ENCODE data around the gene SLC29A3. TPM values are rescaled to one million over a fixed set of nuclear protein-coding genes. Genes with fewer than 3 reads are reported as not detected.
A peak's percentile ranks its signal among the peaks of the same experiment; 100 is the strongest.

The SLC29A3 gene
- polyA plus RNA-seq, 1 of the 3 experiments (the other 2 are of a cell fraction): 3.8 TPM

DNA sequence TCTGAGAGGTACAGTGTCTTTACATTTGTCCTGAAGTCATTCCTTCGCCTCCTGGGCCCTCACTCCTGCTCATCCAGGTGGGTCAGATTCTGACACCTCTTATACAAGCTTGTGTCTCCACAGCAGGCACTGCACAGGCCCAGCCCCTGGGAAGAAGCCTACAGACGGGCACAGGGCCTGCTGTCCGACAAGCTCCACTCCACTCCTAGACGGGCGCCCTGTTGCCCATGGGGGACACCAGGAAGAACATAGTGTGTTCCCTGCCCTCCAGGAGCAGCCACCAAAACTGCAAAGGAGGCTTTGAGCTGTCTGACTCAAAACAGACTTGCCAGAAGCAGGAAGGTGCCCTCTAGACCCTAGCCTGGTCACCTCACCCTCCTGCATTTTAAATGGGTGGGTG is 45.6 kb upstream of the SLC29A3 start:
- H4K20me1 ChIP-seq (ENCODE audit: insufficient read depth): peaks cover 67% of the 10 kb centered on the region; the same call in 1 of the 2 replicates
- peaks cover 34 to 90% of the 10 kb centered on the region in 2 experiments for H3K4me1 ChIP-seq (ENCODE audit: control insufficient read depth in 1 of 2, insufficient read depth in 2 of 2, low read depth in 1 of 2, low read length in 1 of 2)
- WGBS (ENCODE audit: low lambda C conversion rate): 82% methylated on average over 3 of the region's 5 CpGs
- H3K9ac ChIP-seq: no peak overlapping the region
- H3K9me2 ChIP-seq: no peaks in the 10 kb centered on the region
- peaks cover 77% of the 10 kb centered on the region for H3K79me2 ChIP-seq (ENCODE audit: insufficient read depth)
- CTCF ChIA-PET: interaction anchor here (1.0 to 9.9 kb wide), 3 partner anchors 14 to 370 kb away, joined by 3 to 139 read pairs (median 18); no protein-coding TSS in a partner anchor
- no peak for TF ChIP-seq EP300 (IDR thresholded peaks at IDR 0.05; ENCODE audit: borderline replicate concordance in 1 of 2, low read depth in 1 of 2, low read length in 1 of 2)
- TF ChIP-seq RCOR1 (IDR thresholded peaks at IDR 0.05; ENCODE audit: low read length): no peak
- no peak for TF ChIP-seq FOXM1 (IDR thresholded peaks at IDR 0.05; ENCODE audit: low read depth)
- TF ChIP-seq CHD2 (IDR thresholded peaks at IDR 0.05; ENCODE audit: low read length, partially characterized antibody): no peak
- no peak for TF ChIP-seq GABPA (IDR thresholded peaks at IDR 0.05; ENCODE audit: low read depth)
- no peak for TF ChIP-seq RFX5 (IDR thresholded peaks at IDR 0.05; ENCODE audit: low read length)
- no peak for TF ChIP-seq MXI1 (IDR thresholded peaks at IDR 0.05; ENCODE audit: low read depth, low read length)
- no peak for TF ChIP-seq REST (IDR thresholded peaks at IDR 0.05; ENCODE audit: low read depth, low read length)
- no peak for TF ChIP-seq YY1 (IDR thresholded peaks at IDR 0.05; ENCODE audit: low read depth)
- TF ChIP-seq RXRA (IDR thresholded peaks at IDR 0.05; ENCODE audit: borderline replicate concordance, low read depth): no peak
- TF ChIP-seq FOXJ3 (CRISPR knock-in tag; IDR thresholded peaks at IDR 0.05): no peak
- no peak for TF ChIP-seq ELF1 (IDR thresholded peaks at IDR 0.05)
- TF ChIP-seq FOSL2 (IDR thresholded peaks at IDR 0.05; ENCODE audit: borderline replicate concordance, low read depth): no peak
- TF ChIP-seq GATA2 (CRISPR knock-in tag; IDR thresholded peaks at IDR 0.05): no peak
- no peak overlapping the region for H2AFZ ChIP-seq (ENCODE audit: low read depth)
- H3K36me3 ChIP-seq (replicated peaks in 1 of 2; ENCODE audit: control insufficient read depth in 1 of 2, insufficient read depth in 2 of 2, low read length in 1 of 2): no peaks in the 10 kb centered on the region
- no peak overlapping the region for H3K4me2 ChIP-seq
- DNase-seq: no peak
- no peaks in the 10 kb centered on the region for H3K27me3 ChIP-seq (ENCODE audit: insufficient read depth)
- H3F3A ChIP-seq (replicated peaks; ENCODE audit: insufficient read depth): peaks cover 19% of the 10 kb centered on the region
- H3K27ac ChIP-seq (ENCODE audit: low read depth in 2 of 2, low read length in 1 of 2): peak overlapping the region in 1 of 2 experiments; percentile 96; a peak in 2 of 4 replicates
- H3K4me3 ChIP-seq (ENCODE audit: low read depth in 2 of 2, low read length in 1 of 2): no peak overlapping the region
- no peaks in the 10 kb centered on the region for H3K9me3 ChIP-seq
- POLR2A ChIA-PET: interaction anchor here (0.7 kb wide), 1 partner anchor 31 kb away, joined by 3 read pairs; no protein-coding TSS in a partner anchor

Data from SK-N-SH (cell line).